ENCODE results near the gene KIF17.

Gene KIF17

DNA sequence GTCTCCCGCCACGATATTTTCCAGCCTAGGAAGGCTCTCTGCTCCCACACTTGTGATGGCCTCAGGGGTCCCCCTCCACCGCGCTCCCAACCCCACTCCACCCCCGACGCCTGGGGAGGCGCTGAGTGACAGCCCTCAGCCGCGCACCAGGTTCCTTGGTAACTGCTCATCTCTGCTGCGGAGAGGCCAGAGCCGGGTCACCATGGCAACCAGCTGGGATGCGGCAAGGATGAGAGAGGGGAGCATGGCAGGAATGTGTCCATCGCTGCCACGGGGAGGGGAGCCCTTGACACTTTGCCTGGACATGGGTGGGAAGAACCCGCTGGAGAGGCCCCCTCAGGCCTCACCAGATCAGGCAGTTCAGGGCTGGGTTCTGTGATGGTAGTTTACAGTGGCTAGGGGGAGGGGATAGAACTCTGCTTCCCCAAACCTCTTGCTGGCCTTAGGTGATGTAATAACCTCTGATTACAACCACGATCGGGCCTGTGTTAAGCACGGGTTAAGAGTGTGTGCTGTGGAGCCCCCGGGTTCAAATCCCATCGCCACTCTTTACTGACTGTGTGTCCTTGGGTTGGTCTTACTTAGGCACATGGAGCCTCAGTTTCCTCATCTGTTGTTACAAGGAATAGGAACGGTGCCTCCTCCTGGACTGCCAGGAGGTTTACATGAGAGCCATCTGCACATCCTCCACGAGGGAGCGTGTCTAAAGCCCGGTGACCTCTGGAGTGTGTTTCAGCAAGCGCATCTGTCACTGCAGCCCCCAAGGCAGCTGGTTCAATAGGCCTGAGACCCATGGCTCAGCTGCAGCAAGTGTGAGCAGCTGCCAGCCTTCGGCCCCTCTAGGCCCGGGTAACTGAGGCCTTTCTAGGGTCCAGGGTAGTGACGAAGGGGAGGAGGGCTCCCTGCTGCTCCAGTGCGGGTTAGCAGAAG lies 6.3 kb downstream of the KIF17 start:
- Histone ChIP-seq H3K4me1 (ENCODE audit: control insufficient read depth in 1 of 2, insufficient read depth in 1 of 2, low read depth in 1 of 2, low read length in 1 of 2) (peaks cover 0 to 5% of the 10 kb centered on the region in 2 experiments), H3K4me3 (ENCODE audit: low read depth in 1 of 2, low read length in 1 of 2) (no peak overlapping the region), H3K36me3 (no peaks in the 10 kb centered on the region), H3K27me3 (peaks cover 18% of the 10 kb centered on the region), H3K9me3 (no peaks in the 10 kb centered on the region), H3K27ac (no peak overlapping the region)
- no peak for TF ChIP-seq CTCF (IDR thresholded peaks at IDR 0.05)

- Histone ChIP-seq H3K4me1 (ENCODE audit: control insufficient read depth in 1 of 2, insufficient read depth in 1 of 2, low read depth in 1 of 2, low read length in 1 of 2) (peaks cover 0 to 5% of the 10 kb centered on the region in 2 experiments), H3K27ac (no peak overlapping the region), H3K36me3 (no peaks in the 10 kb centered on the region), H3K27me3 (peaks cover 10% of the 10 kb centered on the region), H3K4me3 (ENCODE audit: low read depth in 1 of 2, low read length in 1 of 2) (no peak overlapping the region), H3K9me3 (no peaks in the 10 kb centered on the region)
- no peak for TF ChIP-seq CTCF (IDR thresholded peaks at IDR 0.05)
These were observed 7.1 kb downstream of the KIF17 start for GRCh38 chr1:20710469-20711284.

DNA sequence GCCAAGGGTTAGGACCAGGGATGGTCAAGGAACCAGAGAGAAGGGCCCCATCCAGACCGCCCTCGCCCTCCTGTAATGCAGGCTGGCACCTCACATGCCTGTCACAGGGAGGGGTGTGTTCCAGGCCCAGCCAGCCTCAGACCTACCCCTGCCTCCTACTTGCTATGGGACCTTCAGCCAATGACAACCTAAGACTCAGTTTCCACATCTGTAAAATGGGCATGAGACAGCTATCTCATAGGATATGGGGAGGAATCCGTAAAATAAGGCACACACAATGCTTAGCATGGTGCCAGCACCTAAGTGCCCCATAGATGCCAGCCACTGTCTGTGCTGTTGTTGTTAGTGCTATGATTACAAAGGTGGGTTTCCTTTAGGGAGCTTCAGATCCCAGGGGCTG lies 7.9 kb downstream of the KIF17 start:
- H3K9me3 ChIP-seq, result no peaks in the 10 kb centered on the region
- H3K4me1 ChIP-seq (ENCODE audit: control insufficient read depth in 1 of 2, insufficient read depth in 1 of 2, low read depth in 1 of 2, low read length in 1 of 2), result peaks cover 0 to 5% of the 10 kb centered on the region in 2 experiments
- no peak for TF ChIP-seq CTCF (IDR thresholded peaks at IDR 0.05)
- no peak overlapping the region for H3K27ac ChIP-seq
- H3K36me3 ChIP-seq, result no peaks in the 10 kb centered on the region
- peaks cover 1% of the 10 kb centered on the region for H3K27me3 ChIP-seq
- no peak overlapping the region for H3K4me3 ChIP-seq (ENCODE audit: low read depth in 1 of 2, low read length in 1 of 2)

- Histone ChIP-seq H3K27ac (no peak overlapping the region), H3K27me3 (no peaks in the 10 kb centered on the region), H3K36me3 (no peaks in the 10 kb centered on the region), H3K9me3 (no peaks in the 10 kb centered on the region), H3K4me3 (ENCODE audit: low read depth in 1 of 2, low read length in 1 of 2) (no peak overlapping the region), H3K4me1 (ENCODE audit: control insufficient read depth in 1 of 2, insufficient read depth in 1 of 2, low read depth in 1 of 2, low read length in 1 of 2) (peaks cover 0 to 5% of the 10 kb centered on the region in 2 experiments)
- TF ChIP-seq CTCF (IDR thresholded peaks at IDR 0.05), result no peak
These were observed 8.9 kb downstream of the KIF17 start for GRCh38 chr1:20708891-20709290.

DNA sequence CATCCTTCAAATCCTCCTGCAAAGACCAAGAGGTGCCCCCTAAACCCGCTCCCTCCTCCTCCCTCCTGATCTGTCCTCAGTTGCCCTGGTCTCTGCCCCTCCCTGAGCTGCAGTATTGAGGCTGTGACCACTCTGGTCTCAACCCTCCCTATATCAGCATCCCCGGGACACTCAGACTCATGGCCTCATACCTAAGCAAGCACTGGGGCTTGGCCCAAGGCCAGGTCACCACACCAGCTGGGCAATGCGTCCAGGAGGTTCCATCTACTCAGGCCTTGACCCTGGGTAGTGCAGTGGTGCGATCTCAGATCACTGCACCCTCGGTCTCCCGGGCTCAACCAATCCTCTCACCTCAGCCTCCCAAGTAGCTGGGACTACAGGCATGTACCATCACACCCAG lies 9.8 kb downstream of the KIF17 start:
- H3K9me3 ChIP-seq, result no peaks in the 10 kb centered on the region
- peaks cover 0 to 5% of the 10 kb centered on the region in 2 experiments for H3K4me1 ChIP-seq (ENCODE audit: control insufficient read depth in 1 of 2, insufficient read depth in 1 of 2, low read depth in 1 of 2, low read length in 1 of 2)
- H3K27me3 ChIP-seq, result no peaks in the 10 kb centered on the region
- no peaks in the 10 kb centered on the region for H3K36me3 ChIP-seq
- TF ChIP-seq CTCF (IDR thresholded peaks at IDR 0.05), result no peak
- no peak overlapping the region for H3K4me3 ChIP-seq (ENCODE audit: low read depth in 1 of 2, low read length in 1 of 2)
- H3K27ac ChIP-seq, result no peak overlapping the region

All from neutrophil (primary cell).